ENCODE data around the gene SV2C. TPM values are rescaled to one million over a fixed set of nuclear protein-coding genes. Genes with fewer than 3 reads are reported as not detected.

The SV2C gene
- total RNA-seq, 1 donor from 2014 or later: 0.15 TPM

- Mint-ChIP-seq H3K36me3 (ENCODE audit: low read depth, unreplicated experiment) (no peaks in the 10 kb centered on the region), H3K27me3 (ENCODE audit: unreplicated experiment) (peaks cover 3% of the 10 kb centered on the region), H3K4me1 (ENCODE audit: unreplicated experiment) (no peaks in the 10 kb centered on the region), H3K27ac (ENCODE audit: unreplicated experiment) (no peak overlapping the region), H3K9me3 (ENCODE audit: unreplicated experiment) (no peaks in the 10 kb centered on the region), H3K4me3 (ENCODE audit: unreplicated experiment) (no peak overlapping the region)
- TF ChIP-seq CTCF (IDR thresholded peaks at IDR 0.05; ENCODE audit: unreplicated experiment): no peak
- no peak for DNase-seq (ENCODE audit: low spot score)
These were observed 142.2 kb downstream of the SV2C start for GRCh38 chr5:76225336-76225735.

- no peaks in the 10 kb centered on the region for H3K4me1 Mint-ChIP-seq (ENCODE audit: unreplicated experiment)
- H3K4me3 Mint-ChIP-seq (ENCODE audit: unreplicated experiment): no peak overlapping the region
- H3K27ac Mint-ChIP-seq (ENCODE audit: unreplicated experiment): no peak overlapping the region
- H3K9me3 Mint-ChIP-seq (ENCODE audit: unreplicated experiment): no peaks in the 10 kb centered on the region
- peaks cover 3% of the 10 kb centered on the region for H3K27me3 Mint-ChIP-seq (ENCODE audit: unreplicated experiment)
- H3K36me3 Mint-ChIP-seq (ENCODE audit: low read depth, unreplicated experiment): no peaks in the 10 kb centered on the region
- no peak for DNase-seq (ENCODE audit: low spot score)
- no peak for TF ChIP-seq CTCF (IDR thresholded peaks at IDR 0.05; ENCODE audit: unreplicated experiment)
These were observed 146.7 kb downstream of the SV2C start for GRCh38 chr5:76229900-76230299.

GRCh38 chr5:76230711-76231285, 147.6 kb downstream of the SV2C start:
- DNase-seq (ENCODE audit: low spot score): no peak
- H3K27ac Mint-ChIP-seq (ENCODE audit: unreplicated experiment): no peak overlapping the region
- no peaks in the 10 kb centered on the region for H3K4me1 Mint-ChIP-seq (ENCODE audit: unreplicated experiment)
- no peaks in the 10 kb centered on the region for H3K9me3 Mint-ChIP-seq (ENCODE audit: unreplicated experiment)
- H3K36me3 Mint-ChIP-seq (ENCODE audit: low read depth, unreplicated experiment): no peaks in the 10 kb centered on the region
- H3K27me3 Mint-ChIP-seq (ENCODE audit: unreplicated experiment): peaks cover 3% of the 10 kb centered on the region
- no peak for TF ChIP-seq CTCF (IDR thresholded peaks at IDR 0.05; ENCODE audit: unreplicated experiment)
- no peak overlapping the region for H3K4me3 Mint-ChIP-seq (ENCODE audit: unreplicated experiment)

- no peaks in the 10 kb centered on the region for H3K27me3 Mint-ChIP-seq (ENCODE audit: unreplicated experiment)
- H3K9me3 Mint-ChIP-seq (ENCODE audit: unreplicated experiment): no peaks in the 10 kb centered on the region
- TF ChIP-seq CTCF (IDR thresholded peaks at IDR 0.05; ENCODE audit: unreplicated experiment): no peak
- H3K27ac Mint-ChIP-seq (ENCODE audit: unreplicated experiment): no peak overlapping the region
- no peaks in the 10 kb centered on the region for H3K36me3 Mint-ChIP-seq (ENCODE audit: low read depth, unreplicated experiment)
- H3K4me1 Mint-ChIP-seq (ENCODE audit: unreplicated experiment): no peaks in the 10 kb centered on the region
- DNase-seq (ENCODE audit: low spot score): no peak
- no peak overlapping the region for H3K4me3 Mint-ChIP-seq (ENCODE audit: unreplicated experiment)
These were observed 151.5 kb downstream of the SV2C start for GRCh38 chr5:76234665-76235064.

- Mint-ChIP-seq H3K36me3 (ENCODE audit: low read depth, unreplicated experiment) (no peaks in the 10 kb centered on the region), H3K4me3 (ENCODE audit: unreplicated experiment) (no peak overlapping the region), H3K9me3 (ENCODE audit: unreplicated experiment) (no peaks in the 10 kb centered on the region)
These were observed 153.5 kb downstream of the SV2C start for GRCh38 chr5:76236684-76237083.

More at GRCh38 chr5:76236684-76237083, 153.5 kb downstream of the SV2C start:
- H3K27me3 Mint-ChIP-seq (ENCODE audit: unreplicated experiment): no peaks in the 10 kb centered on the region
- no peak overlapping the region for H3K27ac Mint-ChIP-seq (ENCODE audit: unreplicated experiment)
- no peaks in the 10 kb centered on the region for H3K4me1 Mint-ChIP-seq (ENCODE audit: unreplicated experiment)
- TF ChIP-seq CTCF (IDR thresholded peaks at IDR 0.05; ENCODE audit: unreplicated experiment): no peak
- DNase-seq (ENCODE audit: low spot score): no peak
